SH-SY5Y (cell line): ENCODE results near the gene PTK6.

Experiments
- GATA2 ChIP-seq: IDR thresholded peaks from 2 replicates; pipeline ENCODE4 v1.6.1; 2011; ENCODE audit warnings: mild to moderate bottlenecking, low read depth, low read length
- GATA3 ChIP-seq: IDR thresholded peaks from 2 replicates; pipeline ENCODE4 v1.6.1; 2011; ENCODE audit warnings: low read depth, mild to moderate bottlenecking, low read length, moderate library complexity

DNA sequence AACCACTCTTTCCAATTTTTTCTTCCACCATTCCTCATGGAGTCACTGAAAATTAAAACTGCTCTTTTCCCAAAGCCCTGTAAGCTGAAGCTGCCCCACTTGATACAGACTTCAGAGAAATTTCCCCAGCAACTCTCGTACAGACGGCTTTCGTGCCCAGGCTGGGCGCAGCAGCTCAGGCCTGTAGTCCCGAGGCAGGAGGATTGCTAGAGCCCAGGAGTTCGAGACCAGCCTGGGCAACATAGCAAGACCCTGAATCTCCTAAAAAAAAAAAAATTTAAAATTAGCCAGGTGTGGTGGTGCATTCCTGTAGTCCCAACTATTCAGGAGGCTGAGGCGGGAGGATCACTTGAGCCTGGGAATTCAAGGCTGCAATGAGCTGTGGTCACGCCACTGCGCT, 10.0 kb downstream of the PTK6 start:
- no peak for TF ChIP-seq GATA2
- TF ChIP-seq GATA3, result no peak
